Fibroblast of upper back skin (primary cell): ENCODE measurements around the gene KCNK7.

ENCODE experiments used
- DNase-seq: peaks from one replicate; pipeline ENCODE4 v3.0.0-alpha.2; 2013

The KCNK7 gene

GRCh38 chr11:65610404-65610803, 14.8 kb upstream of the KCNK7 start:
- DNase-seq: no peak

- DNase-seq: no peak
Observed at GRCh38 chr11:65609665-65610064, 14.1 kb upstream of the KCNK7 start.

GRCh38 chr11:65609229-65609628, 13.6 kb upstream of the KCNK7 start:
- DNase-seq: no peak

DNA sequence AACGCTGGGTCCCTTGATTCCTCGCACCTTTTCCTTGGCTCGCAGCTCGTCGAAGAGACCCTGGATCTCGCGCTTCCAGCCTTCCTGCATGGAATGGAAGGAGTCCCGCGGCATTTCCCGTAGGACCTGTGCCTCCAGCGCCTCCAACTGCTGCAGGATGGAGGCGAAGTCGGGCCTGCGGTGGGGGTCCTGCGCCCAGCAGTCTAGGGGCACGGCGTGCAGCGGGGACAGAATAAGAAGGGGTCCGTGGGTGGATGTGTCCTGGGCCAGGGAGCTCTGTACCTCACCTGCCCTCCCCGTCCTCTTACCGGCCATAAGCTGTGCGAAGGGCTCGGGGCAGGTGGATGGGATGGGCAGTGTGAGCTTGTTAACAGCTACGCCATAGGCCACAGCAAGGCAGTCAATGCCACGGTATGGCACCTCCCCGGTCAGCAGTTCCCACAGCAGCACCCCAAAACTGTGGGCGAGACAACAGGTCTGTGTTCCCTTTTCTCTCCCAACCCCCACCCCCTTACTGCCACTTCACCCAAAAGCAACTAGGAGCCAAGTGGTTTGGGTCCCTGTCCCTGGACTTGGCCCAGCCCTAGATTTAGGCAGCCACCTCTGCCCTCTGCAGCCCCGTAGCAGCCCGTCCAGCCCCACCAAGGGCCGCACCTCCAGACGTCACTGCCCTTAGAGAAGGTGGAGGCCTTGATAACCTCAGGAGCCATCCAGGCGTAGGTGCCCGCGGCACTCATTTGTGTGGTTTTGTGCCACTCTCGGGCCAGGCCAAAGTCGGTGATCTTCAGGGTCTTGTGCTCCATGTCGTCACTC, 12.2 kb upstream of the KCNK7 start:
- DNase-seq: no peak

- peak; percentile 96 for DNase-seq
Observed at GRCh38 chr11:65606876-65607613, 11.4 kb upstream of the KCNK7 start.

- DNase-seq: no peak
Observed at GRCh38 chr11:65604258-65604657, 8.7 kb upstream of the KCNK7 start.

DNA sequence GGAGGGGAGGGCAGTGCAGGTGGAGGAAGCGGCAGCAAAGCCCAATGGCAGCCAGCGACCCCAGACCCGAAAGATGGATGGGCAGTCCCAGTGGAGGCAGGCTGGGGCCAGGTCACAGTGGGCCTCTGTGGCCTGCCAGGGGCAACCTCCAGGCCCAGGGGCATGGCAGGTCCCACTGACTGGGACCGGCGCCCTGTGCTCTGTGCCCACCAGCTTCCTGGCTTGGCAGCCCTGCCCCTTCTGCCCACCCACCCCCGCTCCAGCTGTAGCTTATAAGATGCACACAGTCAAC, 4.3 kb upstream of the KCNK7 start:
- DNase-seq: no peak

DNA sequence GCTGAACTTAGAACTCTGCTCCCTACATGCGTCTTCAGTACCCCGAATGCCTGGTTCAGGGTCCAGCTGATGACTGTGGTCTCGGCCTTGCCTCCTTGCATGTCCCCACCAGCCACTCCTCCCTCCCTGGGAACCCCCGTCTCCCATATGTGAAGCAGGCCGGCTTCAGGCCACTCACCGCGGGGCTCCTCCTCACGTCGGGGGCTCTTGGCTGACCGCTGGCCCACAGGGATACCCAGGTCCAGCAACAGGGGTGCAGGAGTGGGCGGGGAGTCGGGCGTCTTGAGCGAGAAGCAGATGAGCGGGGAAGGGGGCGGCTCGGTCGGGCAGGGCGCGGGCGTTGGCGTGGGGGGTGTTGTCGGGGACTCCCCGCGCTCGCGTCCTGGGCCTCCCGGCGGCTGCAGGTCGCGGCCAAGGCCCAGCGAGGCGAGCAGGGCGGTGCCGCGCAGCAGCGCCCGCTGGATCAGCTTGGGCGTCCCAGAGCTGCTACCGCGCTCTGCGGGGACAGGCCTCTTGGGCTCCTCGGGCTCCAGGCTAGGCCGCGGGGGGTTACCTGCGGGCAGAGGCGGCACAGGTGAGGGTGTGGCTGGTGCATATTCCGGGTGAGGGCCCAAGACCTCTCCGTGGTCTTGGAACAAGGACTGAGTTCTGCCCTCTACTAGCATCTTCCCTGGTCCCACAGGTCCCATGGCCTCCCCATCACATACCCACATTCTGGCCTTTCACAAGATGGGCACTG, 3.8 kb upstream of the KCNK7 start:
- DNase-seq: no peak

DNA sequence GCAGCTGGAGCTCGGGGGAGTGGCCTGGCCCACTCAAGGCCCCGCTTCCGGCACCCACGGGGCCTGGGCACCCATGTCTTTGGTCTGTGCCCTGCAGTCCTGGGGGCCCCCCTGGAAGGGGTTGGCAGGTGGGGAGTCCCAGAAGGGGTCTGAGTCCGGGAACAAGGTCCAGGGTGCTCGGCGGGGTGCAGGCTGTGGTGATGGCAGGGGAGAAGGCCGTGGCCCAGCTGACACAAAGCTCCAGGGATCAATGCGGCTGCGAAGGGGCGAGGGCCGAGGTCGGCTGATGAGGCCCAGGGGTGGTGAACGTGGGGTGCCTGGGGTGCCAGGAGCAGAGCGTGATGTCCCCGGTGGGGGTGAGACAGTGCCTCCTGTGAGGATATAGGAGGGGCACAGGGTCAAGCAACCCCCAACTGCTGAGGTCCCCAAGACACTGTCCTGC, 2.7 kb upstream of the KCNK7 start:
- no peak for DNase-seq

DNA sequence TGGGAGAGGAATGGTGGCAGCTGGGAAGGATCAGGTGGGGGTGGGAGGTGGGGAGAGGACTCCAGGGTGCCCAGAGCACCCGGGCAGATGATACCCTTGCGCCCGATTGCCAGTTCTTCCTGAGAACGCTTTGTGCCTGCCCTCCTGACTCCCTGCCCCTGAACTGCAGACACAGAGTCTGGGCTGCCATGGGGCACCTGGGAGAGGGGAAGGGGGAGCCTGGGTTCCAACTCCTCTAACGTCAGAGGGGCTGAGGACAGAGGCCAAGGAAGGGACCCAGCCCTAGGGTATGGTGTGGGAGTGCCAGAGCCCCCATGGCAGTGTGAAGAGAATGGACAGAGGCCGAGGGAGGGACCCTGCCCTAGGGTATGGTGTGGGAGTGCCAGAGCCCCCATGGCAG, 920 bp upstream of the KCNK7 start:
- DNase-seq: no peak

DNA sequence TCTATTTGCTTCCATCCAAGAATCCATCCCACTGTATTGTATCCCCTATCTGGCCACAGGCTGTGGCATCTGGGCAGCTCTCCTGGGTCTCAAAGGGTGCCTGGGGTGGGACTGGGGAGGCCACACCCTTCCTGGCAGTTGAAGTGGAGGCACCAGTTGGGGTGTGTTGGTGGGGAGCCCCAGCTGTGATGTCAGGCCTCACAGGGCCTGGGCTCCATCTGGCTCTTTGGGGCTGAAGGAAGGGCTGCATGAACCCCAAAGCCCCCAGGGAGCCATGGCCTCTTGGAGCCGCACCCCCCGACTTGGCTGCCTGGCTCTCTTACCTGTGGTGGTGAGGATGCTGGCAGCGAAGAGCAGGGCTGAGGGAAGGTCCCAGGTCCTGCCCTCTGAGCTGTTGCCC, 469 bp downstream of the KCNK7 start:
- no peak for DNase-seq

DNA sequence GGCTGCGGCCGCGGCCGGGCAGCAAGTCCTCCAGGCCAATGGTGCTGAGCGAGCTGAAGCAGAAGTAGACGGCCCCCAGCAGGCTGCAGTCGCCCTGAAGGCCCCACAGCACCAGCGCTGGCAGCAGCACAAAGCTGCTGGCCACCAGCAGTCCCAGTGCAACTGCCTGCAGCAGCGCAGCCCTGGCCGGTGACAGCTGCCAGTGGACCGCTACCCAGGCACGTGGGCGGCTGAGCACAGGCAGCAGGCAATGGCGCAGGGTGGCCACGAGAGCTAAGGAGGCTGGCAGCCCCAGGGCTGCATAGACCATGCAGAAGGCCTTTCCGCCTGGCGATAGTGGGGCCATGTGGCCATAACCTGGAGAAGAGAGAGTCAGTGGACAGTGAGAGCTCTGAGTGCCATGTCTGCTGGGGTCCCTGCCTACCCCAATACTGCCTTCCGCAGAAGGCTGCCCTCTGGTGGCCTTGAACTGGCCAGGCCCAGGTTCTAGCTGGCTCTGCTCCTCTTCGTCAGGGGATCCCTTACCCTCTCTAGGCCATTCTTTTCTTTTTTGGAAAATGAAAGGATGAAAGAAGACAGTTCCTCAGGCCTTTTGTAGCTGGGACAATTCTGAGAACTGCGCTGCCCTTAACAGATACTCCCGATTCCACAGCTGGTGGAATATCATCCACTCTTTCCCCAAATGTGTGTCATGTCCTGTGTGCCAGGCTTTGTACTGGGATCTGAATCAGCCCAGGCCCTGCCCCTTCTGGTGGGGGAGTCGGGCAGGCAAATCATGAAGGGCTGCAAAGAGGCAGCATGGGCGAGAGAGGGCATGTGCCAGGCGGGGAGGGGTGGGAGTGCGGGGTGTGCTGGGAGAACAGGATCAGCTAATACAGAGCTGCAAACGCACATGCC, 1.8 kb downstream of the KCNK7 start:
- DNase-seq: no peak

GRCh38 chr11:65592858-65593517, 2.6 kb downstream of the KCNK7 start:
- no peak for DNase-seq

DNA sequence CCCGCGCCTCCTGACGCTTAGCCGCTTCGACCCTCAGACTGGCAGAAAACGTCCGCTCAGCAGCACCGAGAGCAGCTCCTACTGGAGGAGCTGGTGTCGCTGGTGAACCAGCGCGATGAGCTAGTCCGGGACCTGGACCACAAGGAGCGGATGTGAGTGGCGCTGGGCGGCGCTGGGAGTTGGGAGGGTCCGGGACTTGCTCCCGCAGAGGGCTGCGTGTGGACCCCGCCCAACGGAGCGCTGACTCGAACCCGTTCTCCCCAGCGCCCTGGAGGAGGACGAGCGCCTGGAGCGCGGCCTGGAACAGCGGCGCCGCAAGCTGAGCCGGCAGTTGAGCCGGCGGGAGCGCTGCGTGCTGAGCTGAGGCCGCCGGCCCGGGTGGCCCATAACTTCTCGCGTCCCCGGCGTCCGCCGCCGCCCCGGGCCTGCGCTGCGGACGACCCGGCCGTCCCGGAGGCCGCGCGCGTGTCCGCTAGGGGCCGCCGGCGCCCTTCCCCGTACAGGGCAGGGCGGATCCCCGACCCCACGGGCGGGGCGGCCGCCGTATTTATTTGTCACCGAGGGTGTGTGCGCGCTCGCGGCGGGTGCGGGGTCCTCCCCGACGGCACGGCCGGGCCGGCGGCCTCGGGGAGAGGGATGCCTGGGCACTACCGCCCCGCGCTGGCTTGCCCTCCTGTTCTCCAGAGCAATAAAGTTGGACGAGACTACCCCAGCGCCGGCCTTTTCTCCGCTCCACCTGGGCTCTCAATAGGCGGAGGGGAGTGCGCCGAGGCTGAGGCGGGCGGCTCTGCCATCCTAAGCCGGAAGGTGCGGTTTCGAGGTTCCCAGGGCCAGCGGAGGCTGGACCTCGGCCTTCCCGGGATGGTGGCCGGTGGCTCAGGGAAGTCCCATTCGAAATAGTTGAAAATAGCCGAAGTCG, 3.4 kb downstream of the KCNK7 start:
- DNase-seq: peak; percentile 59

GRCh38 chr11:65590240-65590738, 5.3 kb downstream of the KCNK7 start:
- peak; percentile 41 for DNase-seq

DNA sequence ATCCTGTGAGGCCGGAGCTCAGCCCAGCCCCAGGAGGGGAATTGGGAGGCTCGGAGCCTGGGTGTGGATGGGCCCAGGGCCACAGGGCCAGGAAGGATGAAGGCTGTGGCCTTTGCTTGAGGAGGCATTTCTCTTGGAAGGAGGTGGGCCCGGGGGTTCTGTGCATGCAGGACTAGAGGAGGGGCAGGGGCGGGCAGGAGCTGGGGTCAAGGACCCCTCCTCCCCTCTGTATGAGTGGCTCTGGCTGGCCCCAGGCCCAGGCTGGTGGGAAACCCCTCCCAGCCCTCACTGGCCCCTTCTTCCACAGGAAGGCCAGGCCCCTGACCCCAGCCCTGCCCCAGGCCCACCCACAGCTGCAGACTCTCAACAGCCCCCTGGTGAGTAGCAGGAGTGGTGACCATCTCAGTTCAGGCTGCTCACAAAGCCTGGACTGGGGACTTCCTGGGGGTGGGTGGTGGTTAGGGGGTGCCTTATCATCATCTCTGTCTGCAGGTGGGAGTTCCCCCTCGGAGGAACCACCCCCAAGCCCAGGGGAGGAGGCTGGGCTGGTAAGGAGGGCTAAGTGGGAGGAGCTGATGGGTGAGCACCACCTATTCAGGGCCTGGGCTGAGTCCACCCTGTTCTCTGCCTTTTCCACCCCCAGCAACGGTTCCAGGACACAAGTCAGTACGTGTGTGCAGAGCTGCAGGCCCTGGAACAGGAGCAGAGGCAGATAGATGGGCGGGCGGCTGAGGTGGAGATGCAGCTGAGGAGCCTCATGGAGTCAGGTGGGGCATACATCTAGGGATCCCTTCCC, 6.0 kb downstream of the KCNK7 start:
- no peak for DNase-seq

GRCh38 chr11:65588199-65589054, 7.2 kb downstream of the KCNK7 start:
- peak; percentile 35 for DNase-seq

GRCh38 chr11:65586676-65587075, 8.9 kb downstream of the KCNK7 start:
- DNase-seq: no peak

DNA sequence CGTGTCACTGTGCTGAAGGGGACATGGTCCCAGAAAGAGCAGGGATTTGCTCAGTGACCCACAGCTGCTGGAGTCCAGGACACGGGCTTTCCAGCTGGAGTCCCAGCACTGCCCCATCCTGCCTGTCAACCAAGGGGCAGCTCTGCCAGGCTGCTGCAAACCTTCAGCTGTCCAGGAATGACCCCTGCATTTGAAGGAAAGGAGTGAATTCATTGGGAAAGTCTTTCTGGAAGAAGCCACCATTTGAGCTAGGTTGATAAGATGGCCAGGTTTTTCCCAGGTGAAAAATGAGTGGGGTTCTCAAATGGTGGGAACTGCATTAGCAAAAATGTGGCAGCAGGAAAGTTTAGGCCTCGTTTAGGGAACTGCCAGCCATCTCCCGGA, 9.4 kb downstream of the KCNK7 start:
- no peak for DNase-seq
